GF-D8 (cell line): ENCODE results near the gene SPAG7.

ENCODE experiments used
- DNase-seq: peaks from one replicate; lab custom pipeline; 2025; lab: John Stamatoyannopoulos, UW

The SPAG7 gene, protein sequence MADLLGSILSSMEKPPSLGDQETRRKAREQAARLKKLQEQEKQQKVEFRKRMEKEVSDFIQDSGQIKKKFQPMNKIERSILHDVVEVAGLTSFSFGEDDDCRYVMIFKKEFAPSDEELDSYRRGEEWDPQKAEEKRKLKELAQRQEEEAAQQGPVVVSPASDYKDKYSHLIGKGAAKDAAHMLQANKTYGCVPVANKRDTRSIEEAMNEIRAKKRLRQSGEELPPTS

GRCh38 chr17:4967539-4968485, at the start of gene SPAG7:
Gene SPAG7, minus strand, starts transcription at chr17:4967817. Its CDS starts 13 bp downstream, at chr17:4967804.
- peak; percentile 74 for DNase-seq

DNA sequence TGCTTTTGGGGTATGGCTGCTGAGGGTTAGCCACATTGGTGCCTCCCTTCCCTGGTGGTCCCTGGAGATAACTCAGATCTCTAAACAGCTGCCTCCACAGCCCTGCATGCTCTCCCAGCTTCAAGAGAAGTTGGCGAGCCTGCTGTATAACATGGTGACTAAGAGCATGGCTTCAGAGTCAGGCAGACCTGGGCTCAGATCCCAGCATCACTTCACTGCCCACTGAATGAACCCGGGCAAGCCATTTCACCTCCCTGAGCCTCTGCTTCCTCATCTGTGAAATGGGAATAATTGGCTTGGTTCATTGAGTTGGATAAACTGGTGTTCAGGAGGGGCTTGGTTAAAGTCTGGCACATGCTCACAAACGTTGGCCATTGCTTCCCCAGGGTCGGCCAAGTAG, 46.7 kb upstream of the SPAG7 start:
- DNase-seq, result no peak

- DNase-seq, result no peak
Measured at GRCh38 chr17:5011928-5012327, 44.3 kb upstream of the SPAG7 start.

GRCh38 chr17:5003214-5003867, 35.7 kb upstream of the SPAG7 start:
- DNase-seq, result no peak

GRCh38 chr17:5002121-5002788, 34.6 kb upstream of the SPAG7 start:
- no peak for DNase-seq

DNA sequence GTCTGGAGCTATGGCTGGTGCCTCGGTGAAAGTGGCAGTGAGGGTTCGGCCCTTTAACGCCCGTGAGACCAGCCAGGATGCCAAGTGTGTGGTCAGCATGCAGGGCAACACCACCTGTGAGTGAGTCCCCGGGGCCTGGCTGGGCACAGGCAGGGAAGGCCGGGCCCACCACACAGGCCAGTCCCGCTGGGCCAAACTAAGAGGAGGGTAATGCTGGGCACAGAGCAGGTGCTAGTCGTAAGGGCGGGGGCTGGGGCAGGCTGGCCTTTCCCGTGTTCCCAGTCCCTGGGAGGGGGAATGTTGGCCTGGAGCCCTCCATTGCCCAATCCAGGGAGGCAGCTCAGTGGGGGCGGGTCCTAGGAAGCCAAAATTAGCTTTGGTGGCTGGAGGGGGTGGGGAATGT, 32.6 kb upstream of the SPAG7 start:
- no peak for DNase-seq

DNA sequence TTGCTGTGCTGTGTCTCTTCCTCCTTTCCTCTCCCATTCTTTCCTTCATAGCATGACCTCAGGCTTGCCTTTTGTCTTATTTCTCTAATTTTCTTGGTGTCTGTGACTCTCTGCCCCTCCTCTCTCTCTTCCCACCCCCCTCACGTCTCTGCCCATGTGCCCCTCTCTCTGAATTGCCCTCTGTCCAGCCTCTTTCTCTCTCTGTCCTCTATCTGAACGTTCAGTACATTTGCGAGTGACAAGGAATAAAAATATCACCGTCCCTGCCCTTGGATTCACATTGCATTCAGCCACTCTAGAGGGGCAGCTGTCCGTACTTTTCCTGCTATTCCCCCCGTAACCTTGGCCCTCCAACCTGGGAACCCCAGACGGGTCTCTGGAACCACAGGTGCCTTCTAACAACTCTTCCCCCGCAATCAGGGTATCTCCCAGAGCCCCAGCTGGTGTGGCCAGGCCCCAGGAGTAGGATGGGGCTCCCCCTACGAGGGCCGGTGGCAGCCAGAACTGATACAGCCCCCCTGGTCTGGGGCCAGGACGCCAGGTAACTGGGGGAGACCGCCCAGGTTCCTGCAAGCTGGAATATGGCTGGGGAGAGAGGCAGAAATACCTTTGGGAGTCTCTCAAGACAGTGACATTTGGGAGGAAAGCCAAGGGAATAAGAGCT, 31.9 kb upstream of the SPAG7 start:
- DNase-seq, result no peak

GRCh38 chr17:4998732-4999429, 31.3 kb upstream of the SPAG7 start:
- DNase-seq, result no peak

DNA sequence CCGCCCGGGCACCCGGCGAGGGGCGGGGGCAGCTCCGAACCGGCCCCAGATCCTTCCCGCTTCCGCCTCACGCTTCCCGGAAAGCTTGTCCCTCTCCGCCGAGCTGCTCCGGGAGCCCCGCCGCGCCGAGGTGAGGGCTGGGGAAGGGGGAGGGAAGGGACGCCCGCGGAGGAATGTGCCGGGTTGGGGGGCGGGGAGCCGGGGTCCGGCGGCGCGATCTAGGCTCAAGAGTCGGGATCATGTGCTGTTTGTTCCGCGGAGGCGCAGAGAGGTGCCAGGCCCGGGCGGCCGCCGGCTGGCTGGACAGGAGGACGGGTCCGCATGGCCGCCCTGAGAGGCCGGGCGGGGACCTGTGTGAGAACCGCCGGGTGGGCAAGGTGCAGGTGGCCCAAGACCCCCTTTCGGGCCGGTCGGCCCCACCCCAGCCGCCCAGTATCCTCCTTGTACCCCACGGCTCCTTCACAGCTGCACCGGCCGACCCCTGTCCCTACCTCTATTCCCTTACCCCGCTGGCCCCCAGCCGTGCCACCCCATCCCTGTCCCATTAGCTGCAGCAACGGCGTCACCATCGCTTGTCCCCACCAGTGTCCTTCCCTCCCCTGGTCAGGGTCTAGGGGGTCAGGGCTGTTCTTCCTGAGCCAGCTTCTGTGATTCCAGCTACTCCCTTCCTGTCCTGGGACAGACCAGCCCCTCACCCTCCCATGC, 30.6 kb upstream of the SPAG7 start:
- no peak for DNase-seq

DNA sequence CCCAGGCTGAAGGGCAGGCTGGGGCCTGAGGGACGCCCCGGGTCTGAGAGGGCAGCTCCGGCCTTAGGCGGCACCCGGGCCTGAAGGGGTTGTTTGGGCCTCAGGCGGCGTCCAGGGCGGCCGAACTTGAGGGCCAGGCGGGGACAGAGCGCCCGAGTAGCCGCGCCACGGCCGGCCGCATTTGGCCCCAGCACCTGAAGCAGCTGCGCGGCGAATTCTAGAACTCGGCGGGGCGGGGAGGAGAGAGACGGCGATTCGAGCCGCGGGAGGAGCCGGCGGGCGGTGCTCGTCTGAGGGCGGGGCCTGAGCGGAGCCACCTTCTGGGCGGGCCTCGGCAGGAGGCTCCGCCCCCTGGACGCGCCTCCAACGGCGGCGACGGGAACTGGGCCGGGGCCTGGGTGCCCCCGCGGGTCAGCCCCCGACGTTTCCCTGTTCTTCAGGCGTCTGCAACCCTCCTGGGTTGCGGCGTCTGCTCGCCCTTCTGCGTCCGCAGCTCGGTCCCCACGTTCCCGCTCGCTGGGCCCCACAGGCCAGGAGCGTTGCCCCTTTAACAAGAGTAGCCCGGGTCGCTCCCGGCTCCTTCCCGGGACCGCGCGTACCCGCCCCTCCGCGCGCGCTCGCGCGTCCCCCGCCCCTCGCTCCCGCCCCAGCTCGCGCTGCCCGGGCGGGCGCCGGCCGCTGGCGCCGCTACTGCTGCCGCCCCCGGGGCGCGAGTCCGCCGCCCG, 29.8 kb upstream of the SPAG7 start, which contains the start of the genes INCA1 and KIF1C:
TSS of gene INCA1 (minus strand) at position 221 of the 725 bp plus-strand sequence. CDS start 3,085 bp downstream, outside the sequence.
TSS of gene KIF1C (plus strand) at position 649 of the 725 bp plus-strand sequence. CDS start 2,297 bp downstream, outside the sequence.
- peak; percentile 7 for DNase-seq

- no peak for DNase-seq
Measured at GRCh38 chr17:4994081-4994595, 26.5 kb upstream of the SPAG7 start.

GRCh38 chr17:4987767-4988567, 20.4 kb upstream of the SPAG7 start:
- DNase-seq, result no peak

- DNase-seq, result peak; percentile 30
Measured at GRCh38 chr17:4986951-4987766, 19.5 kb upstream of the SPAG7 start, which contains the start of gene CAMTA2. Gene CAMTA2, minus strand, starts transcription at chr17:4987675. Its CDS starts 1,453 bp downstream, at chr17:4986222.

DNA sequence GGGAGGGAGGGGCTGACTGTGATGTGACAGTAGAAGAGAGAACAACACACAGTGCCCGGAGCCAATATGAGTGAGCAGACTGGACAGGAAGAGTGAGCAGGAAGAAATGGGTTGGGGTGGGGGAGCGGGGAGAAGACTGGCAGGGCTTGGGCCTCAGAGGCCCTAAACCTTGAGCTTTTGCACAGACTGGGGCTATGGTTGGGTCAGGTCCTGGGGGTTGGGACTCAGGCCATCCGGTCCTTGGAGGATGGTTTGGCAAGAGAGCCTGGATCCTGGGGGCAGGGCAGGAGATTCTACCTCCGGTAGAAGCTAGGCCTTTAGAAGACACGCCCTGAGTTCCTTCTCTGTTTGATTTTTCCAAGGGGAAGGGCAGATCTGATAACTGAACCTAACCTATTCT, 18.8 kb upstream of the SPAG7 start:
- no peak for DNase-seq

GRCh38 chr17:4982305-4982704, 14.7 kb upstream of the SPAG7 start:
- no peak for DNase-seq

DNA sequence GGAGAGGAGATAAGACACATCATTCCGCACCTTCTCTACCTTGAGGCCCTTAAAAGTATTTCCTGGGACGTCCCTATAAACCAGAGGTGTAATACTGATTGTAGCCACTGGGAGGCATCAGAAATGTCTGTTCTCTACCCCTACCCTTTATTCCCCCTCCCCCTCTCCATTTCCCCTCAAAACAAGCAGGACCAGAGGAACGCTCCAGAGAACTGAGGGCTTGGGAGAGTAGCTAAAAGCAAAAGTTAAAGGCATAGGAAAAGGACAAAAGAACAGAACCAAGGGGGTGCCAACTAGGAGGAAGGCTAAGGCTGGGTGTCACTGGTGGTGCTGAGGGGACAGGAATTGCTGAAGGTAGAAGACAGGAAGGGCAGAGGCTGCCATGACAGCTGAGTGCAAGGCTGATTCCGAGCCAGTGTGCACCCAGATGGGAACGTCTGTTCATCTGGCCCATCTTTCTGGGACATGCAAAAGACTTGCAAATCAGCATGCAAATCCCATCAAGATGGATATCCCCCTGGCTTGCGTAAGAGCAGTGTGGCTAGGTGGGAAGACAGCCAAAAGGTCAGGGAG, 13.1 kb upstream of the SPAG7 start:
- DNase-seq, result no peak

DNA sequence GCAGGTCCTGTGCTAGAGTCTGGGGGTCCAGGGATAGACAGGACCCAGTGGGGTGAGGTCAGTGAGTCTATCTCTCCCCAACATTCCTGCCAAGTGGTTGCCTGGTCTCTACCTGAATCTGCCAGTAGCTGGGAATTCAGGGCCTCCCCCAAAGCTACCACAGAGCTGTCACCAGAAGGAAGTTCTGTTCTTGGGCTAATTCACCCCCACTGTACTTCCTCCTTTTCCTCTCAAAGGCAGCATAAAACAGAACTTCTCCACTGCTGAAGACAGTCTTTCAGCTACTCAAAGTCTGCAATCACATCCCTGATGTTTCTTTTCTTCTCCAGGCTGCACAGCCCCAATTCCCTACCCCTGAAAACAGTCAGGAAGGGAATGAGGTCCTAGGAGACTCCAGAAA, 11.1 kb upstream of the SPAG7 start:
- peak; percentile 39 for DNase-seq
